Stimulated activated CD4-positive, alpha-beta T cell treated with anti-CD3 and anti-CD28 coated beads, Interleukin-1b, Interleukin-23, amount 100 ng/mL, for 48 hours (primary cell): Measurements from ENCODE around the gene NAIF1.
"Not testable (repeated sequence)": the region's sequence is repeated elsewhere in the genome, so short reads cannot be mapped to it uniquely, and the experiment has no call there.

Experiments
- DNase-seq: peaks from one replicate; pipeline ENCODE4 v3.0.0-alpha.2; 2020

Gene NAIF1

DNA sequence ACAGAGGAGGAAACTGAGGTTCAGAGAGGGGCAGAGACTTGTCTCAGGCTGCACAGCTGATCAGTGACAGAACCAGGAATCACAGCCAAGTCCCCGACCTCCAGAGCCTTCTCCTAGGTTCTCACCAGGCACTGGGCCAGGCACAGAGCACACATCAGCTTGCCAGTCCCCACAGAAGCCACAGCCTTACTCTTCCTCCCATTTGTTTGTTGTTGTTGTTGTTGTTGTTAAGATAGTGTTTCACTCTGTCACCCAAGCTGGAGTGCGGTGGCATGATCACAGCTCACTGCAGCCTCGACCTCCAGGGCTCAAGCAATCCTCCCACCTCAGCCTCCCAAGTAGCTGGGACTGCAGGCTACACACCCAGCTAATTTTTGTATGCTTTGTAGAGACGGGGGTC, 41.4 kb downstream of the NAIF1 start:
- DNase-seq = no peak

DNA sequence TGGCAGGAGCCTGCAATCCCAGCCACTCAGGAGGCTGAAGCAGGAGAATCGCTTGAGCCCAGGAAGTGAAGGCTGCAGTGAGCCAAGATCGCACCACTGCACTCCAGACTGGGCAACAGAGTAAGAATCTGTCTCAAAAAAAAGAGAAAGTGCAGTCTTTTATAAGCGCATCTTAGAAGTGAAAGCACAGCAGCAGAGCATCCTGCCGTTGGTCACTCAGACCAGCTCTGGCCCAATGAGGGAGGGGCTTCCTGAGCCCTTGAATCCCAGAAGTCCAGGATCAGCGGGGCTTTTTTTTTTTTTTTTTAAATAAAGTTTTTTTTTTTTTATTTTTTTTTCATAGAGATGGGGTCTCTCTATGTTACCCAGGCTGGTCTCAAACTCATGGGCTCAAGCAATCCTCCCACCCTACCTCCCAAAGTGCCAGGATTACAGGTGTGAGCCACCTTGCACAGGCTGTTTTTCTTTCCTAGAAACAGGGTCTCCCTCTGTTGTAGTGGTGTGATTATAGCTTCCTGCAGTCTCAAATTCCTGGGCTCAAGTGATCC, 42.3 kb downstream of the NAIF1 start:
- DNase-seq = no peak

DNA sequence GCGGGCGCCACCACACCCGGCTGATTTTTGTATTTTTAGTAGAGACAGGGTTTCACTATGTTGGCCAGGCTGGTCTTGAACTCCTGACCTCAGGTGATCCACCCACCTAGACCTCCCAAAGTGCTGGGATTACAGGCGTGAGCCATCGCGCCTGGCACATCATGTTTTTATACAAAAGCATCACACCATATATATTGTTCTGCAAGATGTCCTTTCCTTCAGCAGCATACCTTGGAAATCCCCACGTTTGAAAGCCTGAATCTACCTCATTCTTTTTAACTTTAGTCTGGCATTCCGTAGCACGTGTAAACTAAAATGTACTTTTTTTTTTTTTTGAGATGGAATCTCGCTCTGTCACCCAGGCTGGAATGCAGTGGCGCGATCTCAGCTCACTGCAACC, 43.4 kb downstream of the NAIF1 start:
- not testable (repeated sequence) for DNase-seq

DNA sequence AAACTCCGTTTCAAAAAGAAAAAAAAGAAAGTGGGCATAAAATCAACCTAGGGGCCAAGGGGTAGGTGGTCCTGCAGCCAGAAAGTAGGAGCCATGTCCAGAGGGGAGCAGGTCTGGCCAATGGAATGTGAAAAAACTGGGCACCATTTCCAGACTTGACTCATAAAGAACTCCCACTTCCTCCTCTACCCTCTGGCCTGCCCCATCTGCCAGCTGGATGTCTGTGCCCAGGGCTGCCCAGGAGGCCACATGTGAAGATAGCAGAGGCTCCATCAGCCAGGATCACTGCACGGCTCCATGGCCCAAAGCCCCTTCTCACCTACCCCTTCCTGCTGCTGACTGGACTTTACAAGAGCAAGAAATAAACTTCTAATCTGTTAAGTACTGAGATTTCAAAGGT, 44.2 kb downstream of the NAIF1 start:
- DNase-seq = no peak

DNA sequence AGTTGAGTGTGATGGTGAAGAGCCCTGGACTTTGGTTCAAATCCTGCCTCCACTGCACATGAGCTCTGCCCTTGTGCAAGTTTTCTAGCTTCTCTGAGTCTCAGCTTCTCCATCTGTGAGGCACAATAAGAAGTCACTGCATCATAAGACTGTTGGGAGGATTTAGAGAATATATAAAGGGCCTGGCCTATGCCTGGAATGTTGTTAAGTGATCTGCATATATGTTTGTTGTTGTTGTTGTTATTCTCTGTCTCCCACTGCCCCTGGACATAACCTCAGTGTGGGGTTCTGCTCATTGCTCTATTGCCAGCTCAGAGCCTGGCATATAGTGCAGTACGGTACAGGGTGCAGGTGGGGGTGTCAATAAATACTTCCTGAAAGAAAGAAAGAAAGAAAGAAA, 46.0 kb downstream of the NAIF1 start:
- DNase-seq = no peak

DNA sequence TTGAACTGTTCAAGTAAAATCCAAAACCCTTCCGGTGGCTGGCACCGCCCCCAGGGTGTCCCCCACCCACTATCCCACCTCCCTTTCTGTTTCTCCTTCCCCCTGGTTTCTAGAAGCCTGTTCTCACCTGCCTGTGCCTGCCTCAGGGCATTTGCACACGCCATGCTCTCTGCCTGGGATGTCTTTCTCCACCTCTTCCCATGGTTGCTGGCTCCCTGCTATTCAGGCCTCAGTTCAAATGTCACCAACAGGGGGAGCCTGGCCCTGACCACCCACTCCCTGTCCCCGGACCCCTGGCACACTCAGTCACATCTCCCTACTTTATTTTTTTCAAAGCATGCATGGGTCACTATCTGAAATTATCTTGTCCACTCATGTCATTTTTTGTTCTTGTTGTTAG, 46.4 kb downstream of the NAIF1 start:
- DNase-seq = no peak

DNA sequence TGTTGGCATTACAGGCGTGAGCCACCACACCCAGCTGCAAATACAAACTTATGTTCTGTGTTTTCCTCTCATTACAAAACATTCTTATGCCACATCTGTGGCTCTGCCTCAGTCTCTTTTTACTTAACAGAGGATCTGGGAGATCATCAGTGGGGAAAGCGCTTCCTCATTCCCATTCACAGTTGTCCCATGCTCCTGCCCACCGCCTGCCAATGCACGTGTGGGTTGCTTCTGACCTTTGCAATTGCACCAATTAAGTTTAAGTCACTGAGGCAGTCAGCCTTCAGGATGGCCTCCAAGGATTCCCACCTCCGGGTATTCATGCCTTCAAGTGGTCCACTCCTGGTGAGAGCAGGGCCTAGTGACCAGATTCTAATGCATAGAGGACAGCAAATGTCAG, 51.4 kb downstream of the NAIF1 start:
- DNase-seq = no peak
